Hepatocyte (in vitro differentiated cells): Measurements from ENCODE around the gene TNFSF13. TPM values are rescaled to one million over a fixed set of nuclear protein-coding genes. Genes with fewer than 3 reads are reported as not detected.

Experiments used
- DNase-seq: peaks from one replicate; pipeline ENCODE4 v3.0.0-alpha.2; 2016; ENCODE audit warnings: low spot score
- H2AFZ ChIP-seq: fragments of 200-600 bp; sonication (generic); 2 replicates; pipeline ENCODE4 v1.6.0; 2016; ENCODE audit warnings: antibody characterized with exemption, mild to moderate bottlenecking
- H3K27ac ChIP-seq: fragments of 200-600 bp; sonication (generic); 2 replicates; pipeline ENCODE4 v1.5.1; 2016; ENCODE audit warnings: mild to moderate bottlenecking
- H3K27me3 ChIP-seq: fragments of 200-600 bp; sonication (generic); 2 replicates; pipeline ENCODE4 v1.6.1; 2016
- H3K36me3 ChIP-seq: fragments of 200-600 bp; sonication (generic); replicated peaks from 2 replicates; pipeline ENCODE4 v1.5.1; 2016; ENCODE audit warnings: low read depth; ENCODE audit not compliant: insufficient read depth
- H3K4me1 ChIP-seq: fragments of 200-600 bp; sonication (generic); 2 replicates; pipeline ENCODE4 v1.5.1; 2016; ENCODE audit warnings: mild to moderate bottlenecking, moderate library complexity; ENCODE audit not compliant: insufficient read depth
- H3K4me2 ChIP-seq: fragments of 200-600 bp; sonication (generic); 2 replicates; pipeline ENCODE4 v1.6.0; 2016
- H3K4me3 ChIP-seq: fragments of 200-600 bp; sonication (generic); 2 replicates; pipeline ENCODE4 v1.5.1; 2016; ENCODE audit warnings: mild to moderate bottlenecking
- H3K79me2 ChIP-seq: fragments of 200-600 bp; sonication (generic); 2 replicates; pipeline ENCODE4 v1.6.0; 2017; ENCODE audit warnings: mild to moderate bottlenecking
- H3K9me2 ChIP-seq: fragments of 200-600 bp; sonication (generic); replicated peaks from 2 replicates; pipeline ENCODE4 v1.6.0; 2017; ENCODE audit warnings: mild to moderate bottlenecking; ENCODE audit not compliant: insufficient read depth
- H3K9me3 ChIP-seq: fragments of 200-600 bp; sonication (generic); 2 replicates; pipeline ENCODE4 v1.5.1; 2016; ENCODE audit warnings: low read depth, mild to moderate bottlenecking
- H4K20me1 ChIP-seq: fragments of 200-600 bp; sonication (generic); 2 replicates; pipeline ENCODE4 v1.6.0; 2016; ENCODE audit warnings: mild to moderate bottlenecking; ENCODE audit not compliant: insufficient read depth, poor library complexity, severe bottlenecking
- EZH2 ChIP-seq: fragments of 200-600 bp; sonication (generic); IDR thresholded peaks from 2 replicates; pipeline ENCODE4 v1.6.1; 2016; ENCODE audit warnings: antibody characterized with exemption, mild to moderate bottlenecking, borderline replicate concordance
- EZH2phosphoT487 ChIP-seq: fragments of 200-600 bp; sonication (generic); IDR thresholded peaks from one replicate; pipeline ENCODE4 v1.6.1; 2018; ENCODE audit warnings: antibody characterized with exemption, mild to moderate bottlenecking, low read depth, moderate library complexity; ENCODE audit not compliant: unreplicated experiment, severe bottlenecking
- WGBS: methylation state at CpG from one replicate; pipeline ENCODE4 v1.1.6; 2016; ENCODE audit warnings: low lambda C conversion rate; ENCODE audit errors: missing lambda C conversion rate; 5-methylcytosine and 5-hydroxymethylcytosine counted together
- polyA plus RNA-seq: library from polyadenylated mRNA; unstranded; fragments of >200 nt; fragmentation: Nextera tagmentation; extraction: Ambion mirVana; gene quantifications from 2 replicates; pipeline ENCODE4 v1.2.1, GENCODE V29; 2016
- total RNA-seq: library from RNA; depleted of rRNA; stranded (reverse); fragments of >200 nt; gene quantifications from 2 replicates; pipeline ENCODE4 v1.2.3, GENCODE V29; 2014
- TF ChIP-seq, protein P1 (sequence below): fragments of 200-600 bp; sonication (generic); IDR thresholded peaks from 2 replicates; pipeline ENCODE4 v1.5.1; 2016; ENCODE audit warnings: antibody characterized with exemption, mild to moderate bottlenecking; ENCODE audit not compliant: poor library complexity

The TNFSF13 gene
- total and polyA plus RNA-seq, 2 experiments from 2014 or later, result 0.90 to 2.4 TPM

DNA sequence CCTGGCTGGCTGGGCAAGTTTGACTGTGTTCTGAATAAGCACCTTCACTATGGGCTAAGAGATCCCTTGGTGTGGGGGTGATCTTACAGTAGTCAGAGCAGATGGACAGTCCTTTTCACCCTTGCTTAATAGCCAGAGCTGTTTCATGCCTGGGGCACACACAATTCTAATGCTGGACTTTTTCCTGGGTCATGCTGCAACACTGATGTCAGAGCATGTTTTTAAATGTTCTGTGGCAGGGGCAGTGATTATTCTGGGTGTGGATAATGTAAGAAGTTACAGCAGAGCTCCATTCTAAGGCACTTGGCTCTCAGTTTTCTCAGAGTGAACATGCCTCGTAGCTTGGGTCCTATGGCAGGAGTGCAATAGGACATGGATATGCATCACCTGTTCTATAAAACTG lies 16.9 kb downstream of the TNFSF13 start:
- Histone ChIP-seq H3K4me3 (no peak overlapping the region), H3K27ac (peak overlapping the region; percentile 91), H3K9me2 (no peaks in the 10 kb centered on the region), H3K79me2 (peaks cover 61% of the 10 kb centered on the region), H3K27me3 (no peaks in the 10 kb centered on the region), H3K9me3 (no peaks in the 10 kb centered on the region), H3K36me3 (peaks cover 3% of the 10 kb centered on the region), H3K4me2 (peak overlapping the region; percentile 93), H3K4me1 (peaks cover 42% of the 10 kb centered on the region), H4K20me1 (peaks cover 49% of the 10 kb centered on the region), H2AFZ (no peak overlapping the region)
- DNase-seq, result no peak
- 83% methylated on average over 1 of the region's 1 CpG for WGBS
- TF ChIP-seq, protein P1, sequence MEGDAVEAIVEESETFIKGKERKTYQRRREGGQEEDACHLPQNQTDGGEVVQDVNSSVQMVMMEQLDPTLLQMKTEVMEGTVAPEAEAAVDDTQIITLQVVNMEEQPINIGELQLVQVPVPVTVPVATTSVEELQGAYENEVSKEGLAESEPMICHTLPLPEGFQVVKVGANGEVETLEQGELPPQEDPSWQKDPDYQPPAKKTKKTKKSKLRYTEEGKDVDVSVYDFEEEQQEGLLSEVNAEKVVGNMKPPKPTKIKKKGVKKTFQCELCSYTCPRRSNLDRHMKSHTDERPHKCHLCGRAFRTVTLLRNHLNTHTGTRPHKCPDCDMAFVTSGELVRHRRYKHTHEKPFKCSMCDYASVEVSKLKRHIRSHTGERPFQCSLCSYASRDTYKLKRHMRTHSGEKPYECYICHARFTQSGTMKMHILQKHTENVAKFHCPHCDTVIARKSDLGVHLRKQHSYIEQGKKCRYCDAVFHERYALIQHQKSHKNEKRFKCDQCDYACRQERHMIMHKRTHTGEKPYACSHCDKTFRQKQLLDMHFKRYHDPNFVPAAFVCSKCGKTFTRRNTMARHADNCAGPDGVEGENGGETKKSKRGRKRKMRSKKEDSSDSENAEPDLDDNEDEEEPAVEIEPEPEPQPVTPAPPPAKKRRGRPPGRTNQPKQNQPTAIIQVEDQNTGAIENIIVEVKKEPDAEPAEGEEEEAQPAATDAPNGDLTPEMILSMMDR, result no peak
- TF ChIP-seq EZH2, result no peak

DNA sequence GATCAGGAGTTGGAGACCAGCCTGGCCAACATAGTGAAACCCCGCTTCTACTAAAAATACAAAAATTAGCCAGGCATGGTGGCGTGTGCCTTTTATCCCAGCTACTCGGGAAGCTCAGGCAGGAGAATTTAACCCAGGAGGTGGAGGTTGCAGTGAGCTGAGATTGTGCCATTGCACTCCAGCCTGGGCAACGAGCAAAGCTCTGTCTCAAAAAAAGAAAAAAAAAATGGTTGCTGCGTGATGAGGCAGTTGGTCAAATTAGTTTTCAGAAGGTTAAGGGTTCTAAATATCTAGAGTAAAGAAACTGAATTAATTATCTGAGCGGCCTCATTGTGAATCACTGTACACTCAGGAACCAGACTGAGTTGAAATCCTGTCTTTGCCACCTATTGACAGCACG lies 17.4 kb downstream of the TNFSF13 start:
- H3K27ac ChIP-seq, result peak overlapping the region; percentile 91
- H3K4me1 ChIP-seq, result peaks cover 42% of the 10 kb centered on the region
- H3K4me3 ChIP-seq, result no peak overlapping the region
- H4K20me1 ChIP-seq, result peaks cover 49% of the 10 kb centered on the region
- no peaks in the 10 kb centered on the region for H3K9me3 ChIP-seq
- peak overlapping the region; percentile 93 for H3K4me2 ChIP-seq
- TF ChIP-seq, protein P1, result no peak
- no peak for TF ChIP-seq EZH2
- TF ChIP-seq EZH2phosphoT487, result no peak
- DNase-seq, result no peak
- H3K27me3 ChIP-seq, result no peaks in the 10 kb centered on the region
- 91% methylated on average over 7 of the region's 7 CpGs for WGBS
- H2AFZ ChIP-seq, result no peak overlapping the region
- H3K9me2 ChIP-seq, result no peaks in the 10 kb centered on the region
- peaks cover 3% of the 10 kb centered on the region for H3K36me3 ChIP-seq
- H3K79me2 ChIP-seq, result peaks cover 61% of the 10 kb centered on the region

DNA sequence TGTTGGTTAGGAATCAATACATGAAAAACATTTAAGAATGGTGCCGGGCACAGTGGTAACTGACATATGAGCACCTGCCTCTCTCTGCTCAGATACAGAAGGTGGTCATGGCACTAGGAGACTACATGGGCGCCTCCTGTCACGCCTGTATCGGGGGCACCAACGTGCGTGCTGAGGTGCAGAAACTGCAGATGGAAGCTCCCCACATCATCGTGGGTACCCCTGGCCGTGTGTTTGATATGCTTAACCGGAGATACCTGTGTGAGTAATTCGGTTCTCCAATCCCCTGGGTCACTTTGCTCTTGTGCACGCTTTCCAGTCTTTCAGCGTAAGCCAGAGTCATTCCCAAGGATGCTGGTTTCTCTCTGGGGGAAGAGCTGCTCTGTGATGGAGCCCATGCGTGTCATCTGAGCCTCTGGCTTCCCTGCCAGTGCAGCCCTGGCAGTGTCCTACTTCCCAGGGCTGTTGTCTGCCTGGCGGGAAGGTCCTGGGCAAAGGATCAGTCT lies 17.9 kb downstream of the TNFSF13 start:
- Histone ChIP-seq H3K4me2 (peak overlapping the region; percentile 93), H3K9me3 (no peaks in the 10 kb centered on the region), H3K4me1 (peaks cover 40% of the 10 kb centered on the region), H3K27ac (peak overlapping the region; percentile 98), H3K36me3 (peaks cover 3% of the 10 kb centered on the region), H2AFZ (no peak overlapping the region), H3K9me2 (no peaks in the 10 kb centered on the region), H3K27me3 (no peaks in the 10 kb centered on the region), H3K4me3 (no peak overlapping the region), H3K79me2 (peaks cover 62% of the 10 kb centered on the region), H4K20me1 (peaks cover 49% of the 10 kb centered on the region)
- 92% methylated on average over 14 of the region's 14 CpGs for WGBS
- no peak for TF ChIP-seq EZH2
- no peak for TF ChIP-seq EZH2phosphoT487
- TF ChIP-seq, protein P1, result no peak
- no peak for DNase-seq
